ENCODE data around the gene ZNF226. TPM values are rescaled to one million over a fixed set of nuclear protein-coding genes. Genes with fewer than 3 reads are reported as not detected.
A peak's percentile ranks its signal among the peaks of the same experiment; 100 is the strongest.

Gene ZNF226
- total and polyA plus RNA-seq, 2 of the 4 experiments (the other 2 are of a cell fraction), result 14.0 to 15.7 TPM

- peak overlapping the region; percentile 64 for H3K56ac ChIP-seq (ENCODE audit: extremely low read depth, insufficient read depth, low read length)
- H3K79me1 ChIP-seq (ENCODE audit: low read depth in 1 of 2, low read length in 2 of 2), result peaks cover 9 to 29% of the 10 kb centered on the region in 2 experiments
- peaks cover 16% of the 10 kb centered on the region for H3K36me3 ChIP-seq (ENCODE audit: control insufficient read depth, insufficient read depth, low read length)
- no peak overlapping the region for H2AK9ac ChIP-seq (replicated peaks; ENCODE audit: low read depth, low read length, poor library complexity)
- peak overlapping the region; percentile 72 for H3K9ac ChIP-seq (ENCODE audit: low read depth, low read length)
- H2BK5ac ChIP-seq (ENCODE audit: low read depth, low read length, poor library complexity, severe bottlenecking), result peak overlapping the region; percentile 49
- ChIA-PET POLR2A (ENCODE audit: unreplicated experiment) (no interaction called here), CTCF (interaction anchor here (1.9 kb wide), 1 partner anchor 11 kb away, joined by 4 read pairs; no protein-coding TSS in a partner anchor)
- peak overlapping the region; percentile 73; the same call in 1 of the 2 replicates for H4K5ac ChIP-seq (ENCODE audit: low read depth, low read length)
- H2AFZ ChIP-seq (replicated peaks; ENCODE audit: low read length, poor library complexity), result peak overlapping the region; percentile 96
- WGBS, 2 experiments (ENCODE audit: extremely low coverage in 2 of 2, insufficient read length in 1 of 2), result 0% methylated on average over 1 of the region's 15 CpGs; no CpG with 5 or more reads in 1 of the 2 experiments
- no peak for TF ChIP-seq FOS (IDR thresholded peaks at IDR 0.05; ENCODE audit: low read depth, low read length)
- TF ChIP-seq CTCF (conservative IDR thresholded peaks at IDR 0.05; ENCODE audit: low read depth, low read length), result no peak
- TF ChIP-seq MAFK (IDR thresholded peaks at IDR 0.05; ENCODE audit: low read depth, low read length), result no peak
- TF ChIP-seq CEBPB (IDR thresholded peaks at IDR 0.05; ENCODE audit: low read depth, low read length), result no peak
- no peak for TF ChIP-seq BHLHE40 (IDR thresholded peaks at IDR 0.05; ENCODE audit: low read depth, low read length)
- no peak for TF ChIP-seq MXI1 (IDR thresholded peaks at IDR 0.05; ENCODE audit: borderline replicate concordance, low read depth, low read length)
- no peak for TF ChIP-seq CHD1 (IDR thresholded peaks at IDR 0.05; ENCODE audit: low read depth, low read length)
- no peak for TF ChIP-seq MAZ (IDR thresholded peaks at IDR 0.05; ENCODE audit: borderline replicate concordance, low read depth, low read length)
- TF ChIP-seq USF2 (IDR thresholded peaks at IDR 0.05; ENCODE audit: low read depth, low read length), result no peak
- TF ChIP-seq RFX5 (IDR thresholded peaks at IDR 0.05; ENCODE audit: low read depth, low read length), result no peak
- TF ChIP-seq POLR2A (IDR thresholded peaks at IDR 0.05; ENCODE audit: low read depth, low read length), result no peak
- TF ChIP-seq SMC3 (IDR thresholded peaks at IDR 0.05; ENCODE audit: low read depth, low read length), result no peak
- TF ChIP-seq RAD21 (IDR thresholded peaks at IDR 0.05; ENCODE audit: low read length), result no peak
- no peak for TF ChIP-seq ELK1 (IDR thresholded peaks at IDR 0.05; ENCODE audit: borderline replicate concordance, low read depth, low read length)
- TF ChIP-seq NFE2L2 (IDR thresholded peaks at IDR 0.05; ENCODE audit: low read depth, low read length), result no peak
- H4K20me1 ChIP-seq (ENCODE audit: insufficient read depth, low read length), result no peaks in the 10 kb centered on the region
- H3K4me1 ChIP-seq (ENCODE audit: control insufficient read depth, insufficient read depth, low read length), result no peaks in the 10 kb centered on the region
- no peaks in the 10 kb centered on the region for H3K9me3 ChIP-seq (ENCODE audit: control insufficient read depth, insufficient read depth, low read length)
- peak overlapping the region; percentile 38 to 90 for H4K8ac ChIP-seq (ENCODE audit: low read depth in 2 of 2, low read length in 2 of 2)
- H3K4me3 ChIP-seq (ENCODE audit: insufficient read depth, low read depth, low read length), result peak overlapping the region; percentile 78
- dilution Hi-C loops (cut with HindIII; ENCODE audit: low sequenced_read_pairs, unreplicated experiment) (no loop called here), intact Hi-C loops (cut with micrococcal nuclease) (loop anchor here (5.0 kb wide), 3 partner anchors 89 to 189 kb away; partner anchors contain the start of genes ZNF225 and ZNF285), in situ Hi-C loops (cut with MboI; ENCODE audit: low sequenced_read_pairs) (no loop called here)
- peak overlapping the region; percentile 77 for H3K4ac ChIP-seq (ENCODE audit: low read depth, low read length)
- DNase-seq (peak; percentile 55), ATAC-seq (ENCODE audit: low read depth) (peak; percentile 22)
- H3K18ac ChIP-seq (ENCODE audit: low read depth, low read length), result no peak overlapping the region
- H3K27ac ChIP-seq (ENCODE audit: insufficient read depth, low read length), result peak overlapping the region; percentile 68
- H2BK20ac ChIP-seq (ENCODE audit: low read depth, low read length), result no peak overlapping the region
- H3K23ac ChIP-seq (ENCODE audit: low read depth, low read length), result peak overlapping the region; percentile 89; the same call in 1 of the 2 replicates
- H4K91ac ChIP-seq (ENCODE audit: insufficient read depth, low read depth, low read length), result 0 out of 2 replicates have a peak overlapping the region, but pooled peaks have one; percentile 61
- no peak overlapping the region for H2BK15ac ChIP-seq (ENCODE audit: low read depth, low read length)
- no peak overlapping the region for H2BK120ac ChIP-seq (ENCODE audit: low read depth, low read length)
- no peaks in the 10 kb centered on the region for H3K27me3 ChIP-seq (ENCODE audit: control insufficient read depth, insufficient read depth, low read length)
- TSS peak; percentile 40 for BruUV-seq (replicated peaks)
- H2AK5ac ChIP-seq (ENCODE audit: low read depth, low read length), result no peak overlapping the region
- H3K9me1 ChIP-seq (ENCODE audit: insufficient read depth, low read length), result no peaks in the 10 kb centered on the region
- H3K14ac ChIP-seq (replicated peaks; ENCODE audit: low read depth, low read length), result peak overlapping the region; percentile 85
- H3K4me2 ChIP-seq (ENCODE audit: low read depth, low read length), result peak overlapping the region; percentile 98
Measured at GRCh38 chr19:44212866-44213346, 48.0 kb downstream of the ZNF226 start.
